NOMO-1 (cell line): Measurements from ENCODE around the gene WWC2.

ENCODE experiments used
- DNase-seq, 2 experiments: peaks; one replicate each; lab custom pipeline; 2025; ENCODE audit not compliant: unreplicated experiment in 2 of 2; lab: John Stamatoyannopoulos, UW

The WWC2 gene

DNA sequence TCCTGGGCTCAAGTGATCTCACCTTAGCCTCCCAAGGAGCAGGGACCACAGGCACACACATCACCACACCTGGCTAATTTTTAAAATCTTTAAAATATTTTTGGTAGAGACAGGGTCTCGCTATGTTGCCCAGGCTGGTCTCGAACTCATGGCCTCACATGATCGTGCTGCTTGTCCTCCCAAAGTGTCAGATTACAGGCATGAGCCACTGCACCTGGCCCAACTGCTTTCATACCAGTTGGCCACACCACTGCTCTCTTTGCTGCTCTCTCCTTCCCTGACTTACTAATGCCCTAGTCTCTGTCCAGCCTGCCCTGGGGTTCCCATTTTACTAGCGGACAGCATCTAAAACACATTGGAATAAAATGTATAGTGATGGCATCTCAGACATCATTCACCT lies 153.9 kb downstream of the WWC2 start:
- no peak for DNase-seq

DNA sequence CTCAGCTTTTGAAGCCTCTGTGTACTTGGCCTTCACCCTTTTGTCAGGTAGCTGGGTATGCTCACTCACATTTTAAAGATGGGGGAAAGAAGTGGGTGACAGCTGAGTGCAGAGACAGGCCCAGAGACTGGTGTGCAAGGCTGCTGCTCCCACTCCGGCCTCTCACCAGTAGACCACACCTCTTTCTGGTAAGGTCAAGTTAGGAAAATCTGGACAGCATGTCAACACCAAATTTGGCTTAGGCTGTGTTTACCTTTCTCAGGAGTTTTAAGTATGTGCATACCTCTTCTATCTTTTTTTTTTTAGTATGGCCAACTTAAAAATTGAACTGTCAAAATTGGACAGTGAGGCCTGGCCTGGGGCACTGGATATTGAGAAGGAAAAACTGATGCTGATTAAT lies 154.4 kb downstream of the WWC2 start:
- DNase-seq, result no peak

DNA sequence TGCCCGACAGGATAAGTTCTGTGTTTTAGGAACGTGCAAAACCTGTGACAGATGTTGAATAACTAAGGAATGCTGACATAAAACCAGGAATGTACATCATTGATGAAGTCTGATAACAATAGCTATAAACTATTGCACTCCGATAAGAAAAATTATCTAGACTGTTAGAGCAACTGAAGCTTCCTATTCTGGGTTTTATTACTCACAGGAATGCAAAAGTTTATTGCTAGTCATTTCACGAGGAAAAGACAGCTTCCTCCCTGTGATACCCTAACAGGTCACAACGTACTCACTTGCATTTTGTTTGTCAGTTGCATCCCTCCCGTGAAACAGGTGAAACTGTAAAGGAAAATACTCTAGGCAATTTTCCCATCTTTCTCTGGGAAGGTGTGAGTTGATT lies 155.1 kb downstream of the WWC2 start:
- DNase-seq, result no peak

DNA sequence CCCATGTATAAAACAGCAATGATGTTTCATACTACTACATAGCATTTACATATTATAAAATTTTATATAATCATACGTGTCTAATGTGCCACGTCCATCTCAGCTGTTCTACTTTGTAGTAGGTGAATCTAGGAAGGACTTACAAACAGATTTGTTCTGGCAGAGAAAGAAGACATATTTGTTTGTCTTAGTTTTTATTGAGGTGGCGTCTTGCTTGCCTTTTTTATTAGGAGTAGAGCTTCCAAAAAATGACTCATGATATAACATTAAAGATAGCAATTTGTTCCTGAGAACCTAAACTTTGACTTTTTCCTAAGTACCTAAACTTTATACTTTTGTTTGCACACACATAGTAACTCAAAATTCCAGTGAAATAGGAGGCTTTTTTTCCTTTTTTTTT lies 156.4 kb downstream of the WWC2 start:
- no peak for DNase-seq

DNA sequence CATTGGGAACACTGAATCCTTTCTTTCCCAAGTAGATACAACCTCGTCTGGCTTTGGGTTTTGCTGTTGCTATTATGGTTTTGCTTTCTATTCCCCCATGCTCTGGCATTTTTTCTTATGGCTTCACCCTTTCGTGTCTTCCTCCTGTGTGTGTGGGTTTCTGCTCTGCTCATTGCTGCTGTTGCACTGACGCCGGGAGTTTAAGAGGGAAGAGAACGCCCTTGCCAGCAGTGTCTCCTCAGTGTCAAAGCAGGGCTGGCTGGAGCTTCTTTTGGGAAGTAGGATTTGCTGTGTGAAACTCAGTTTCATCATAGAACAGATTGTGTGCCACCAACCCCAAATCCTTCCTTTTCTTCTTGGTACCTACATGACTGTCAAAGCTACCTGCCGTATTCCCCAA lies 157.3 kb downstream of the WWC2 start:
- no peak for DNase-seq

DNA sequence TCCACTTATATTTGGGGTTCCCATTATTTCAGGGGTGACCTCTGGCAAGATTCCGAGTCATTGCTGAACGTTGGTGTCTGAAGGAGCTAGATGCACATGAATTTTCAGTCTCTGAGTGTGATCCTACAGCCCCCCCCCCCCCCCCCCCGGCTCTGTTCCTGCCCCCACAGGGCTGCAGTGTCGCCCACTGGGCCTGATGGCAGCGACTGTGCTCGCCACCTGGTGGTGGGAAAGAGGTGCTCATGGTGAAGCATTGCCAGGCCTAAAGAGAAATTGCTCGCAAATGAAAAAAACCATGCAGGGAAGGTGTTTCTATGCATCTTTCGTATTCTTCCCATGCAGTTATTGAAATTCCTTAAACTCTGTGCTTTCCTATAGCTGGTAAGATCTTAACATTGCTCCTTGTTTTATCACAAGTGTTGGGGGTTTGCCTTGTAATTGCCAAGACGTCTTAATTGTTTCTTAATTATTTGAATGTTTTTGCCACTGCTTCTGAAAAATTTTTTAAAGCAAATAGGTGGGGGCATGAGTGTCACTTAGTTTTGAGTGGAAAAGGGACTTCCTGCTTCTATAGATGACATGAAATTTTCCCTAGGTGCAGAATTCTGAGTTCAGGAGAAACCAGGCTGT lies 157.8 kb downstream of the WWC2 start:
- DNase-seq, result peak; percentile 1 to 32

DNA sequence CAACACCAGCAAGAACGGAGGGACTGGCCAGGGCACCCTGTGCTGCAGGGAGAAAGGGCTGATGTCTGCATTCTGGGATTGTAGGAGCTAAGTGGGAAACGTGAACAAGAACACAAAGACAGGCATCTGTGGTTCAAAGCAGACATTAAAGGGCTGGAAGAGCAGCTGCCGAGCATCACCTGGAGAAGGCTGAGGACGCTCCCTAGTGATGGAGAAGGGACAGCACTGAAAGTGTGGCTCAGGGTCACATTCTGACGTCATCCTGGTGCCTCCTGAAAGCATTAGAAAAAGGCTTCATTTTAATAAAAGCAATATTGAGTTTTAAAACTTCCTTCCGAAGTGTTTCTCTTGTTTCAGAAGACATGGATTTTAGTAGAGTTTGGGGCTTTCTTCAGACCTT lies 158.8 kb downstream of the WWC2 start:
- DNase-seq, result no peak

DNA sequence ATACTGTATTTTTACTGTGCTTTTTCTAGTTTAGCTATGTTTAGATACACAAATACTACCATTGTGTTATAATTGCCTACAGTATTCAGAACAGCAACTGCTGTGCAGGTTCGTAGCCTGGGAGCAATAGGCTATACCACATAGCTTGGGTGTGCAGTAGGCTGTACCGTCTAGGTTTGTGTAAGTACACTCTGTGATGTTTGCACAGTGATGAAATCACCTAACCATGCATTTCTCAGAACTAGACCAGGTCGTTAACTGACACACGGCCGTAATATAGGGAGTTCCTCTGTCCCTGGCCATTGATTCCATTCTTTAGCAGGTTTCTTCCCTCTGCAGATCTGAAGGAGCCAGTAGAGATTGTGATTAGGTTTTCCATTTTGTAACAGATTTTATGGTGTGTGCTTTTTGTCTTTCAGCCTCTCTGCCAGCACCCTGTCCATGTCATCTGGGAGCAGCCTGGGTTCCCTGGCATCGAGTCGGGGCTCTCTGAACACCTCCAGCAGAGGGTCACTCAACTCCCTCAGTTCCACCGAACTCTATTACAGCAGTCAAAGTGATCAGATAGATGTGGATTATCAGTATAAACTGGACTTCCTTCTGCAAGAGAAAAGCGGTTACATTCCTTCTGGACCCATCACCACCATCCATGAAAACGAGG lies 161.6 kb downstream of the WWC2 start:
- no peak for DNase-seq

DNA sequence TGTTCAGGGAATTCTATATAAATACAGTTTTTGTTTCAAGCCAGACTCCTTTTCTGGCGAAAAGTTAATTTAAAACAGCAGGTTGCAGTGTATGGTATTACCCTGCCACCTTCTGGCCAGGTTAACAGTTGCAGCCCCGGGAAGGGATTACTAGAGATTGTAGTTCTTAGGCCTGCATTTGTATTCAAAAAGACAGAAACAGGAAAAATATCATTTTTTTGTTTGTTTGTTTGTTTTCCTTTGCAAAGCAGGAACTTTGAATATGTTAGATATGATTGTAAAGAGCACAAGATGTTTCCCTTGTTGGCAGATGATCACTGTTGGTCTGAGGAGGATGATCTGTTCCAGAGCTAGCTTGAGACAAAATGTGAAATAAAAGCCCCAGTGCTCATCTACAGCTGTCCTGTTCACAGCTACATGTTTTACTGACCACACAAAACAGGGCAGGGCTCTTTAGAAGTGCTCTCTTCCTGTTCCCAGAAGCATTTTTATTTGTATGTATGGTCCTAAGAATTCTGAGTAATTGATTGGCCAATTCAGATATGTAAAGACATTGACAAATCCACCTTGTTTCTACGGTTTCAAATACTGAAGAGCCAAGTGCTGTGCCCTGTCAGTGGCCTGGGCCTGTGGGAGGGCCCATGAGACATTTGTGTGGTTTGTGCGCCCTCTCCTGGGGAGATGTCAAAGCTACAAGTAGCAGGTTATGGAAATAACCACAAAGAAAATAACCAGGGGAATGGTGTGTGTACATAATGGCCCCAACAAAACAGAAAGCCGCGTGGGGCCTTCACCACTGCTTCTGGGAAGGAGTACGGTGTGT lies 163.1 kb downstream of the WWC2 start:
- peak; percentile 57 to 66 for DNase-seq

DNA sequence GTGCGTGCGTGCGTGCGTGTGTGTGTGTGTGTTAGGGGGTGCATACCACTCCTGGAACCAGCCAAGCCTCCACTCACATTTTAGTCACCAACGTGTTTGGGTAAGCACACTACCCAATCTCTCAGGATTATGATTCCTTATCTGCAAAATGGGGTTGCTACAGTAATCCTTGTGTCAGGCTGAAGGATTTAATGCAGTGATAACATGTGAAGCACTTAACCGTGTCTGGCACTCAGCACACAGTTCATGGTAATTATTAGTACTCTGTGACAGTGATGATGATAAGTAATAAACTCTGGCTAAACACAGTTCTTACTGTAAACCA lies 163.7 kb downstream of the WWC2 start:
- DNase-seq, result no peak

DNA sequence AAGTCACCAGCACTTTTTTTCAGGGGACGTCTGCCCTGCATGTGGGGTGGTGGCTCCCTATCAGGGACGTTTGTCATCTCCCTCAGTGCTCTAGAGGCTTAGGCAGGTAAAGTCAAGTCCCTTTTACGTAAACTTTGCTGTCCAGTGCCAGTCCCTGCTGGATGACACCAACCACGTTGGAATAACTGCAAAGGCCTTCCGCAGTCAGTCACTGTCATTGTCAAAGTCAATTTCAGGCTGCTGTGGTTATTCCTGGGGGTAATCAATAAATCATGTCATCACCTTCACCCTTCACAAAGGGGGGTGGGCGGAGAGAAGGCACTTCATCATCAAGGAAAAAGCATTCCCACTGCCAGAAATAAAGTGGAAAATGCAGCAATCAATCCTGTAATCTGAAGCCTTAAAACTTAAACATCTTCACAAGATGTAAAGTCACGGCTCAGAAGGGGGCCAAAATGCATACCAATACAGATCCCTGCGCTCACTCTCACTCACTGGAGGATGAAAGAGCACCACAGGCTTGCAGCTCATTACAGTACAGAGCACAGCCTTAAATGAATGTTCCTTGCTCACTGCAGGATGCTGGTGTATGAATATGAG lies 164.8 kb downstream of the WWC2 start:
- DNase-seq, result no peak

DNA sequence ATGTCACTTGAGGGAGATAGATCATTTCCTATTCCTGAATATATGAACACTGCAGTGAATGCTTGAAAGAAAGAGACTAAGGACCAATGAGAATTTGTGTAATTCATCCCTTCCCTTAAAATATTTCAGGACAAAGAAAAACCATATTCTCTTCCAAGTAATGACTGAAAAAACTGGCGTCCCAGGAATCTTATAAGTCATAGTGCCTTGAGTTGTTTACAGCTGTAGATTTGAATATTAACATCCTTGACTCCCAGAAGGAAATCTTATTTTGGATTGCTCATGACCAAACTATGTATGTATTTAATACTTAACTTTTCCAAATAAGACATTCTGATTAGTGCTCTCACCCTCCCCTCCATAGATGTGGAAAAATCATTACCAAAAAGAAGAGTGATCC lies 165.6 kb downstream of the WWC2 start:
- no peak for DNase-seq

DNA sequence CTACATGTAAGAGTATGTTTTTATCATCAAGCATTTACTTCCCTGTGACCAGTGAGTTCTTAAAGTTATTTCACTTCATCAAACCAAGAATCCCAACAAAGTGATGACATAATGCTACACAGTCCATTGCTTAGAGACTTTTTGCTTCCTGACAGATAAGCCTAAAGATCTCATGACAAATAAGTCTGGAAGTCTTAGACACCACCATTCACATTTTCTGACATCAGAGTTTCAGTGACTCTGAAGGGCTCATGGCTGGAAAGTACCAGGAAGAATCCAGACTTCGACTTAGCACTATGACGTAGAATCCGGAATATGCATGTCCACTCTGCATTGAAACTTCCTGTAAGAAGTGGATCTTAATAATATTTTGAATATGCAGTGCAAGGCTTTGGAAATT lies 167.3 kb downstream of the WWC2 start:
- no peak for DNase-seq

DNA sequence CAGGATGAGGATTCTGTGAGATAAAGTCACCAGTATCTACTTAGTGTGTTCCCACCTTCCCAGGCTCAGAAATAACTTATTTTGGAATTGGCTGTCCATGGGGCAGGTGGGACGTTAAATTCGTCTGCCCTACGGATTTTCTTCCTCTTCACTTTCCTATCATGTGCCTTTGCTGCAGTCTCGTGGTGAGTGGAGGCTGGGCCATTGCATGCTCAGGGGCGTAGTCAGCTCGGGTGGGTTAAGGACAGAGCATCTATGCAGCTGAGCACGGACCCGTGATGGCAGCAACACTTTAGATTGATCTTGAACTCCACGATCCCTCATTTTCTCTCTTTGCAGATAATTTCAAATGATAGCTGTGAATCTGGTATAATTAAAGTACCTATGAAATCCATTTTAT lies 169.5 kb downstream of the WWC2 start:
- no peak for DNase-seq

DNA sequence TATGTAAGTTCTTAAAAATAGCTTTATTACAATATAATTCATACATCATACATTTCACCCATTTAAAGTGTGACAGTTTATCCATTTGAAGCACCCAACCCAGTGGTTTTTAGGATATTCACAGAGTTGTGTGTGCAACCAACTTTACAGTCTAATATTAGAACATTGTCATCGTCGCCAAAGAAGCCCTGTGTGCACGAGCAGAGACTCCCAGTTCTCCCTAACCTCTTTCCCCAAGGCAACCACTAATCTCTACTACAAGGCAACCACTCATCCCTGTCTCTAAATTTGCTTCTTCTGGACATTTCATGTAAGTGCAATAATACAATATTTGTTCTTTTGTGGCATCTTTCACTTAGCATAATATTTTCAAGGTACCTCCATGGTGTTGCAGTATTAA lies 173.3 kb downstream of the WWC2 start:
- DNase-seq, result no peak

DNA sequence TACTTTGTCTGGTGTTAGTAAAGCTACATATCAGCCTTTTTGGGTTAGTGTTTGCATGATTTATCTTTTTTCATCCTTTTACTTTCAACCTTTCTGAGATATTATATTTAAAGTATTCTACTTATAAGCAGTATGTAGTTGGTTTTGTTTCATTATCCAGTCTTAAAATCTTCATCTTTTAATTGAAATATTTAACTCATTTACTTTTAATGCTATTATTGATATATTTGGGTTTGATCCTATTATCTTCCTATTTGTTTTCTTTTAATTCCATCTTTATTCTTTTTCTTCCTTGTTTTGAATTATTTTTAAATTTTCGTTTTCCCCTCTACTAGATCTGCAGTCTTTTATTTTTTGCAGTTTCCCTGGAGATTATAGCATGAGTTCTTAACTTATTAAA lies 177.0 kb downstream of the WWC2 start:
- DNase-seq, result no peak

DNA sequence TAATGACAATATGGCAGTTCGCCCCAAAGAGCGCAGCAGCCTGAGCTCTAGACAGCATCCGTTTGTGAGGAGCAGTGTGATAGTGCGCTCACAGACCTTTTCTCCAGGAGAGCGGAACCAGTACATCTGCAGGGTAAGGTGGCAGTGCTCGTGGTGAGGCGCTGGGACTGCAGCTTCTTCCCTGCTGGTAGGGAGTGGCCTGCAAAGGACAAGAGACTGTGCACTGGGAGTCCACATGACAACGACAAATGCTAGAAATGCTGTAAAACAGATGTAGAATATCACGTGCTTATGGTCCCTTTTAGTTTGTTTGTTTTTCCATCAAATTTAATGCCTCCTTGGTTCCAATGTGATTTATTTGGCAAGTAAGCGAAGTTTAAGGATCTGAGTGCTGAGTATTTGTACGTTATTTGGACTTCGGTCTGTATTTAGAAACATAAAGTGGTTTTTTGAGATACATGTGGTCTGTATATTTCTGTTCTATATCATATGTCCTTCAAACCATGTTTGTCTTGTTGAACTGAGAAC lies 185.3 kb downstream of the WWC2 start:
- no peak for DNase-seq

DNA sequence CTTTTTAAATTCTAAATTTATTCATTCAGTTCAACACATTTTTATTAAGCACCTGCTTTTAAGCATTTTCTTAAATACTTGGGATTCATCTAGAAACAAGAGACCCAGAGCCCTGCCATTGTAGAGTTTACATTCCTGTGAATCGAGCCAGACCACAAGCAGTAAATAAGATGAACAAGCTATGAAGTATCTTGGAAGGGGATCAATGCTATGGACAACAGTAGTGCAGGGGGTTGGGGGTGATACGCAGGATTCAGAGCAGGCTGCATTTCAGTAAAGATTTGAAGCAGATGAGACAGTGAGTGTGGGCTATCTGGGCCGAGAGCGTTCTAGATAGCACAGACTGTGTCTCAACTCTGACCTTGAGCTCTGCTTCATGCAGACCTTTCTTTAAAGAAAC lies 185.9 kb downstream of the WWC2 start:
- DNase-seq, result no peak

DNA sequence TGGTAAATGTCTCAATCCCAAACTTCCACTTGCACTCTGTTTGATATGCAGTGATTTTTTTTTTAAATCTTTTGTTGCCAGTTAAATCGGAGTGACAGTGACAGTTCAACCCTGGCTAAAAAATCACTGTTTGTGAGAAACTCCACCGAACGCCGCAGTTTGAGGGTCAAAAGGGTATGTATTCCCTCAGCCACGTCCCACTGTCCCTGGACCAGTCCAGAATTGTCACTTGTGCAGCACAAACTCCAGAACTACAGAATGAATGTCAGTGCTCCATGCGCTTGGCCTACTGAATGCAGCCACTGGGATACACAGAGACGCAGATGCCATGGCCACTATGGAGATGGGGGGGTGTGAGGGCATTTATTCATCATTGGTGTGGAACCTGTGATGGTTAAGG lies 186.8 kb downstream of the WWC2 start:
- DNase-seq, result no peak

DNA sequence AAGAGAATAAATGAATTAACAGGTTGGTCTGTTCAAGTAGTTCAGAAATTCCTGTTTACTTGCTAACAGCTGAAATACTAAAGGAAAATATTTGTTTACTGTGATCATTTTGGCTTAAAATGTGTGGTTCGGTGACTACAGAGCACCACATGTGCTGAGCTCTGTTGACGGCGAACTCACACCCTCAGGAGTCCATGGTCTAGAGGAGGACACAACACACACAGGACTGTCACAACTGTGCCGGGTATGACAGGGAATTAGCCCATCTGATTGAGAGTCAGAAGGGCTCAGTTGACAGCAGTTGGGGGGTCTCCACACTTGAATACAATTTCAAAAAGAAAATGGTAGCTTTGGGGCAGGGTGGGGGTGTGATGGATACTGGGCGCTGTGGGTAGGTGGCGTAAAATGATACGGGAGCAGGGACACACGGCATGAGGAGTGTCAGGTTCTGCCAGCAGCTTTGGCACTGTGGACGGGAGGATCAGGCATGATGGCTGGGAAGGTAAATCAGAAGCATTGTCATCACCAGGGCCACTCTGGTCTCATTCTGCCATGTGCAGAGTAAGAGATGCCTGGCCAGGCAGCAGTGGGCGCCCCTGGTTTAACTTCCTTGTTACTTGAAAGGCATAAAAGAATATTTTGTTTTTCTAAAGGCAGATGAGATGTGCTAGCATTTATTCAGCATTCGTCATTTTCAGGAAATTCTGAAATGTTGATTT lies 187.7 kb downstream of the WWC2 start:
- DNase-seq, result no peak

DNA sequence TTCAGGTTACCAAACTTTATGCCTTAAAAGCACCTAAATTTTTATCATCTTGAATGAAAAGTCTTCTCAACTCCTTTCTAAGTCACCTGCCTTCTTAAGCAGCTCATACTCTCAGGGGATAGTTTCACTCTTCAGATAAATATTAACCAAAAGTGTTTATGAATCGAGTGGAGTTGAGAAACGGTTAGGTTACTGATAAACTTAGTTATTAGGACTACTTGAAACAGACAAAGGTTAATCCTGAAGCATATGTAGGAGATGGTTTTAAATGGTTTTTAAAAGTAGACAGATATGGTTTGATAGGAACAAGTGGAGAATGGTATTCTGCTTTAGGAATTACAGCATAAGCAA lies 188.2 kb downstream of the WWC2 start:
- DNase-seq, result no peak
